GM21529 (cell line): Measurements from ENCODE around the gene CATSPERZ.
A peak's percentile ranks its signal among the peaks of the same experiment; 100 is the strongest.
"Not testable (repeated sequence)": the region's sequence is repeated elsewhere in the genome, so short reads cannot be mapped to it uniquely, and the experiment has no call there.

Experiments used
- ATAC-seq: cut with Tn5 transposase; IDR thresholded peaks from one replicate; pipeline ENCODE4 v1.9.1; 2021; ENCODE audit not compliant: unreplicated experiment

CATSPERZ gene

DNA sequence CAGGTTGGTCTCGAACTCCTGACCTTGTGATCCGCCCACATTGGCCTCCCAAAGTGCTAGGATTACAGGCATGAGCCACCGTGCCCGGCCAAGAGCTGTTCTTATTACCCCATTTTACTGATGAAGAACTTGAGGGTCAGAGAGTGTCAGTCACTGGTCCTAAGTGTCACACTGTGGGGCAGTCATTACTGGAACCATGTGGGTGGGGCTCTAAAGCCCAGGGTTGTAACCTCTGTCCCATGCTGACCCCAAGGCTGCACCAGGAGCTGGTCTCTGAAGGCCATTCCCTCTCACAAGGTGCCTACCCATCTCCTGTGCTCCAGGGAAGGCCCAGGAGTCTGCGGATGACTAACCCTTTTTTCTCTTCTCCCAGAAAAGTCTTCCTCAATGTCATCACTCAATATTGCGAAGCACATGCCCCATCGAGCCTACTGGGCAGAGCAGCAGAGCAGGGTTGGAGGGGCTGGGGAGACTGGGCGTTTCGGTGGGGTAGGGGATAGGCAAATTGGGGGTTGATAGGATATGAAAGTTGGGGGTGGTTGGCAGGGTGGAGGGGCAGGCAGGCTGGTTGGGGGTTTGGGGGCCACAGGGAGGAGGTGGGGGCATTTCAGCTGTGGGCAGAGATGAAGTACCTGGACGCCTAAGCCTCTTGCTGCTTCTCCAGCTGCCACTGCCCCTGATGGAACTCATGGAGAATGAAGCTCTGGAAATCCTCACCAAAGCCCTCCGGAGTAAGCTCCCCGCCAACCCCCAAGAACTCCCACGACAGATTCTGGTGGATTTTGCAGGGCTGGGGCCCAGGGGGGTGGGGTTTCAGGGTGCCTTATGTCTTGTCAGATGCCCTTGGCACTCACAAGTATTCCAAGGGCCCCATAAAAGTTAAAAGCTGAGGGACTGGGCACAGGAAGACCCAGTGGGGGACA is 3.2 kb downstream of the CATSPERZ start:
- no peak for ATAC-seq

DNA sequence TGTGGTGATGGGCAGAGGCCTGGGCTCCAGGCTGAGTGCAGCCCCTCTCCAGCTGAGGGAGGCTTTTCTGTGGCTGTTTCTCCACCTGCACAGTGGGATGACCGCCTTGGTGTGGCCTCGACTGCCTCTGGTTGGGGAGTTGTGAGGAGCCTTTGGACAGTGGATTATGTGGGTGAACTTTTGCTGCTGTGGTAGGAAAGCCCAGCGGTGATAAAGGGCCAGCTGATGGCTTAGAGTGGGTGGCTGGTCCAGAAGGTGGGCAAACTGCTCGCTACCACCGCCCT is 3.8 kb downstream of the CATSPERZ start:
- no peak for ATAC-seq

DNA sequence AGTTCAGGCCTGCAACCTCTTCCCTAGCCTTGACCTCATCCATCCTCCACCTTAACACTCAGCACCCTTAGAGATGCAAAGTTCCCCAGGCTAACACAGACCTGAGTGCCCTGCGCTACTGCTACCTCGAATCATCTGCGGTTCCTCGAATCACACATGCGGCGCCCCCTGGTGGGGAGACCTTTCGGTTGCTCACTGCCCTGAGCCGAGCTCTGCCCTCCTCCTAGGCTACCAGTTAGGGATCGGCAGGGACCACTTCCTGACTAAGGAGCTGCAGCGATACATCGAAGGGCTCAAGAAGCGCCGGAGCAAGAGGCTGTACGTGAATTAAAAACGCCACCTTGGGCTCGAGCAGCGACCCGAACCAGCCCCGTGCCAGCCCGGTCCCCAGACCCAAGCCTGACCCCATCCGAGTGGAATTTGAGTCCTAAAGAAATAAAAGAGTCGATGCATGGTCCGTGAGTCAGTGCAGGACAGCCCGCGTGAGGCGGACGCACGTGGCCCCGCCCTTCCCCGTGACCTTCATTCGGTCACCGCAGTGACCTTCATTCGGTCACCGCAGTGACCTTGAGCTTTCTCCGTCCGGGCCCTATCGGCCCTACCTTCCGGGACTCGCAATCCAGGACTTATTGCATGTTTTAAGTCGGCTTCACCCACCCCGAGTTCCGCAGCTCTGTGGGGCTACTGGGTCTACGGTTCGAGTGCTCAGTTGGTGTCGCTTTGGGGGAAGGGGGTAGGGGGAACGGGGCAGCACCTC is 4.3 kb downstream of the CATSPERZ start:
- ATAC-seq, result peak; percentile 30

DNA sequence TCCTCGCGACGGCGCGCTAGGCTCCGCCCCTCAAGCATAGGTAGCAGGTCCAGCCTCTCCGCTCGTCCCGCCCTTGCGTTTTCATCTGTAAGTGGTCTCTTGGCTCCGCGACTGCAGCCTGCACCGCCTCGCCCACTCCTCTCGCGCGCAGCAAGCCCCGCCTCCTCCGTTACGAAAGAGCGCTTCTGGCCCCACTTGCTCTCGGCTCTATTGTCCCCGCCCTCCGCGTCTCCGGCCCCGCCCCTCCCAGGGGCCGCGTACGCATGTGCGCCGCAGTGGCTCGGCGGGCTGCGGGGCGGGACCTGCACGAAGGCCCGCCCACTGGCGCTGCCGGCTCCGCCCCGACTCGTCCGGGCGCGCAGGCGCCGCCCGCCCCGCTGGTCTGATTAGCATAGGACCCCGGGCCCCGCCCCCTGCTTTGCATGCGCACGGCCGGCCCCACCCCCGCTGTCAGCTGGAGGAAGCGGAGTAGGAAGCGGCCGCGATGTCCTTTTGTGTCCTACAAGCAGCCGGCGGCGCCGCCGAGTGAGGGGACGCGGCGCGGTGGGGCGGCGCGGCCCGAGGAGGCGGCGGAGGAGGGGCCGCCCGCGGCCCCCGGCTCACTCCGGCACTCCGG is 5.0 kb downstream of the CATSPERZ start, which contains the start of gene ESRRA:
Gene ESRRA, plus strand, starts transcription at position 450 of the 616 bp plus-strand sequence. CDS start 1,656 bp downstream, outside the sequence.
- ATAC-seq, result peak; percentile 70

DNA sequence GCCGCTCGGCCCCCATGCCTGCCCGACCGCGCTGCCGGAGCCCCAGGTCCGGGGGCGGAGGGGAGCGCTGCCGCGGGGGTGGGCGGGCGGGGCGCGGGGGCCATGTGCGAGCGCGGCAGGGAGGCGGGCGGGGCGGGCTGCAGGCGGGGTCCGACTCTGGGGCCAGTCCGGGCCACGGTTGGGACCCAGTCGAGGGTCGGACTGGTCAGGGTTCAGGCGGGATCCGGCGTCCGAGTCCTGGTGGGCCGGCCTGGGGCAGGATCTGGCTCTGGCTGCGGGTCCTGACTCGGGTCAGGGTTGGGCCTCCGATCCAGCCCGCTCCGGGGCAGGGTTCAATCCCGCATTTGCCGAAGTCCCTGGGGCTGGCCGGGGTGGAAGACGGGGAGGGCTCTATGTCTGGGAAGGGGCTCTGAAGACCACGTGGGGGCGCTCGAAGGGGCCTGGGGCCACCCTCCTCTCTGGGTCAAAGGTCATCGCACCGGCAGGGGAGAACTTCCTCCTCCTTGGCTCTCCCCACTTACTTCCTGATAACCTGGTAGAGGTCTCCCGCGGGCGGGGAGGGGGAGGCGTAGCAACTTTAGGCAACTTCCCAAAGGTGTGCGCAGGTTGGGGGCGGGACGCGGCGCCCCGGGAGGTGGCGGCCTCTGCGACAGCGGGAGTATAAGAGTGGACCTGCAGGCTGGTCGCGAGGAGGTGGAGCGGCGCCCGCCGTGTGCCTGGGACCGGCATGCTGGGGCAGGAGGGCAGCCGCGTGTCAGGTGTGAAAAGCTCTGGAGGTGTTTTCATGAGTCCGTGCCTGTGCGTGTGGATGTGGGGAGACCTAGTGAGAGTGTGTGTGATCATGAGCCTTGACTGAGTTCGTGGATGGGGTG is 5.8 kb downstream of the CATSPERZ start:
- ATAC-seq, result peak; percentile 27

- ATAC-seq, result no peak
Measured at GRCh38 chr11:64306563-64306875, 6.4 kb downstream of the CATSPERZ start.

DNA sequence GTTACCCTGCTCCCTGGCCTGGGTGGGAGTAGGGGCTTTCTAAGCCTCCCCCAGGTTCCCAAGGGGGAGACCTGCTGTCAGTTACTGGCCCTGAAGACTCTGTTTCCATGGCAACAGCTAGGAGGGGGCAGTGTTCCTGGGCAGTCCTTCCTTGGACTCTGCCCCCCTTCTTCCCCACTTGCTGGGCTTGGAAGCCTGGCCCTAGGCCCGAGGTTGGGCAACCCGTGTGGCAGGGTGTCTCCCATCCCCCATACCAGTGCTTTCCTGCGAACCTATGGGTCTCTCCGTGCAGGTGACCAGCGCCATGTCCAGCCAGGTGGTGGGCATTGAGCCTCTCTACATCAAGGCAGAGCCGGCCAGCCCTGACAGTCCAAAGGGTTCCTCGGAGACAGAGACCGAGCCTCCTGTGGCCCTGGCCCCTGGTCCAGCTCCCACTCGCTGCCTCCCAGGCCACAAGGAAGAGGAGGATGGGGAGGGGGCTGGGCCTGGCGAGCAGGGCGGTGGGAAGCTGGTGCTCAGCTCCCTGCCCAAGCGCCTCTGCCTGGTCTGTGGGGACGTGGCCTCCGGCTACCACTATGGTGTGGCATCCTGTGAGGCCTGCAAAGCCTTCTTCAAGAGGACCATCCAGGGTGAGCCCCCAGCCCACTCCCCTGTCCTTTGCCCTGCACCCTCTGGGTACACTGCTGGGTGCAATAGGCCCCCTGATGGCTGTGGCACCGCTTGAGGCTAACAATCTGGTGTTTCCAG is 6.9 kb downstream of the CATSPERZ start:
- no peak for ATAC-seq

DNA sequence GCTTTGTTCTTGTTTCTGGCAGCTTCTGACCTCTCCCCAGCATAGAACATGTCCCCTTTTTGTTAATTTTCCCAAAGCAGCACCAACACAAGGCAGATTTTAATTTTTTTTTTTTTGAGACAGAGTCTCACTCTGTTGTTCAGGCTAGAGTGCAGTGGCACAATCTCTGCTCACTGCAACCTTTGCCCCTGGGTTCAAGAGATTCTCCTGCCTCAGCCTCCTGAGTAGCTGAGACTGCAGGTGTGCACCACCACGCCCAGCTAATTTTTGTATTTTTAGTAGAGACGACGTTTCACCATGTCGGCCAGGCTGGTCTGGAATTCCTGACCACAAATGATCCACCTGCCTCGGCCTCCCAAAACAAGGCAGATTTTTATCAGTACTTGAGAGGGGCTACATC is 7.6 kb downstream of the CATSPERZ start:
- ATAC-seq, result not testable (repeated sequence)

DNA sequence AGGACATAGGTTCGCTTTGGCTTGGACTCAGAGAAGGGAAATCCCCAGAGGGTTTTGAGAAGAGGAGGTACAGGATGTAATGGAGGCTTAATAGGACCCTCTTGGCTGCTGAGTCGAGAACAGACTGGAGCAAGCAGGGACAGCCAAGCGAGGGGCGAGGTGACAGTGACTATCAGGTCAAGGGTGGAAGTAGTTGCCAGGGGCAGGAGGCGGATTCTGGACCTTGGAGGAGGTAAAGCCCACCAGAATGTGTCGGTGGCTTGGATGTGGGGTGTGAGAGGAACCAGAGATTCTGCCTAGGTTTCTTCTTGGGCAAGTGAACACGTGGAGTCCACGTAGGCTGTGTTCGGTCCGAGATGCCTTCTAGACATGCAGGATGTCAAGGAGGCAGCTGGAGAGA is 12.8 kb downstream of the CATSPERZ start:
- ATAC-seq, result no peak

DNA sequence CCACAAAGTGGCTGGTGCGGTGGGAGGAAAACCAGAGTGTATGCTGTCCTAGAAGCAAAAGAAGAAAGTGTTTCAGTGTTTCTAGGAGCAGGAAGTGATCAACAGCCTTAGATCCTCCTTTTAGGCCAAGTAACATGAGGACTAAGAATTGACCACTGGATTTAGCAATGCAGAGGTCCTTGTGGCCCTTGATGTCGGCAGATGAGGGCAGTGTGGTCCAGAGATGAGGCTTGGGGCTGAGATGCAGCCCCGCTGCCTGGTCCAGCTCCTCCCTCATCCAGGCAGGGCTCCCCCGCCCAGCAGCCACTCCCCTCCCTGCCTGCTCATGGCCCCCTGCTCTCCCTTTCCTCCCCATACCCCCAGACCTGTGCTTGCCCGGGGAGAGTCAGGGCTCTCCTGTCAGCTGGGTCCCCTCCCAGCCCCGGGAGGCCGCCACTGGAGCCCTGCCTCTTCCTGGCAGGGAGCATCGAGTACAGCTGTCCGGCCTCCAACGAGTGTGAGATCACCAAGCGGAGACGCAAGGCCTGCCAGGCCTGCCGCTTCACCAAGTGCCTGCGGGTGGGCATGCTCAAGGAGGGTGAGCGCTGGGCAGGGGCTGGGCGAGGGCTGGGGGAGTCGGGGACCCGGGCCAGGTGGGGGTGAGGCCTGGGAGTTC is 13.5 kb downstream of the CATSPERZ start:
- no peak for ATAC-seq

DNA sequence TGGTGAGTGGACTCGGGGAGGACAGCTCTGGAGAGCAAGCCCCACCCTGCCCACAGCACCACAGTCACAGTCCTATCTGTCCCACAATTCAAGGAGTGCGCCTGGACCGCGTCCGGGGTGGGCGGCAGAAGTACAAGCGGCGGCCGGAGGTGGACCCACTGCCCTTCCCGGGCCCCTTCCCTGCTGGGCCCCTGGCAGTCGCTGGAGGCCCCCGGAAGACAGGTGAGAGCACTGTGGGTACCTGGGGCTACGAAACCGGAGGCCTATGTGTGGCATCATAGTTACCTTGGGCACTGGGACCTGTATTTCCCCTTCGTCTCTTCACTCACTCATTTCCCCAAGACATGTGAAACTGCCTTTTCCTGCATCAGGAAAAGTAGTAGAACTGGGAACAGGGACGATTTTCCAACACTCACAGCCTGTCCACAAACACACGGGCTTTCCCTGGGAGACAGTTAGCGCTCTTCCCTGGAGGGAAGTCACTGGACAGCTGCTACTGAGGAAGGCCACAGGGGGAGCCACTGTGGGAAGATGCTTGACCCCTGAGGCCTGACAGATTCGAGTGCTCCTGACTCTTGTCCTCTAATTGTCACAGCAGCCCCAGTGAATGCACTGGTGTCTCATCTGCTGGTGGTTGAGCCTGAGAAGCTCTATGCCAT is 14.1 kb downstream of the CATSPERZ start:
- ATAC-seq, result no peak

DNA sequence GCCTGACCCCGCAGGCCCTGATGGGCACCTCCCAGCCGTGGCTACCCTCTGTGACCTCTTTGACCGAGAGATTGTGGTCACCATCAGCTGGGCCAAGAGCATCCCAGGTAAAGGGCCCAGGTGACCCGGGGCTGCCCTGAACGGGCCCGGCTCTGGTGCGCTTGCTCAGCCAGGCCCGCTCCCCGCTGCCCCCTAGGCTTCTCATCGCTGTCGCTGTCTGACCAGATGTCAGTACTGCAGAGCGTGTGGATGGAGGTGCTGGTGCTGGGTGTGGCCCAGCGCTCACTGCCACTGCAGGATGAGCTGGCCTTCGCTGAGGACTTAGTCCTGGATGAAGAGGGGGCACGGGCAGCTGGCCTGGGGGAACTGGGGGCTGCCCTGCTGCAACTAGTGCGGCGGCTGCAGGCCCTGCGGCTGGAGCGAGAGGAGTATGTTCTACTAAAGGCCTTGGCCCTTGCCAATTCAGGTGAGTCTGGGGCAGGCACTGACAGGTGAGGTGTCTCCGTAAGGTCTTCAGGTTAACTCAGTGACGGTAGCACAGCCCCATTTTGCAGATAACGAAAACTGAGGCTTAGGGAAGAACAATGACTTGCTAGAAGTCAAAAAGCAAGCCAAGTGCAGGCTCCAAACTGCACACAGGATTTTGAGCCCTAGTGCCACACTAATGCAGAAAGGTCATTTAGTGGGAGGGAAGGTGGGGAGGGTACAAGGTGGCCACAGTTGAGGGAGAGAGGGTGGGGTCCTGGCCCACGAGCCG is 14.8 kb downstream of the CATSPERZ start:
- no peak for ATAC-seq

- not testable (repeated sequence) for ATAC-seq
Measured at GRCh38 chr11:64315667-64316526, 15.7 kb downstream of the CATSPERZ start.

- peak; percentile 10 for ATAC-seq
Measured at GRCh38 chr11:64316672-64317324, 16.6 kb downstream of the CATSPERZ start.

- peak; percentile 48 for ATAC-seq
Measured at GRCh38 chr11:64317325-64317960, 17.3 kb downstream of the CATSPERZ start, which contains the start of gene TRMT112. TSS of gene TRMT112 (minus strand) at chr11:64317559. CDS start at chr11:64317526, 33 bp downstream.
